Activated CD4-positive, alpha-beta T cell treated with anti-CD3 and anti-CD28 coated beads, Interleukin-2, amount 50 U/mL, for 48 hours (primary cell): ENCODE measurements around the gene CTR9.

Experiments used
- DNase-seq, 2 experiments: peaks; one replicate each; pipeline ENCODE4 v3.0.0-alpha.2; 2020

The CTR9 gene

DNA sequence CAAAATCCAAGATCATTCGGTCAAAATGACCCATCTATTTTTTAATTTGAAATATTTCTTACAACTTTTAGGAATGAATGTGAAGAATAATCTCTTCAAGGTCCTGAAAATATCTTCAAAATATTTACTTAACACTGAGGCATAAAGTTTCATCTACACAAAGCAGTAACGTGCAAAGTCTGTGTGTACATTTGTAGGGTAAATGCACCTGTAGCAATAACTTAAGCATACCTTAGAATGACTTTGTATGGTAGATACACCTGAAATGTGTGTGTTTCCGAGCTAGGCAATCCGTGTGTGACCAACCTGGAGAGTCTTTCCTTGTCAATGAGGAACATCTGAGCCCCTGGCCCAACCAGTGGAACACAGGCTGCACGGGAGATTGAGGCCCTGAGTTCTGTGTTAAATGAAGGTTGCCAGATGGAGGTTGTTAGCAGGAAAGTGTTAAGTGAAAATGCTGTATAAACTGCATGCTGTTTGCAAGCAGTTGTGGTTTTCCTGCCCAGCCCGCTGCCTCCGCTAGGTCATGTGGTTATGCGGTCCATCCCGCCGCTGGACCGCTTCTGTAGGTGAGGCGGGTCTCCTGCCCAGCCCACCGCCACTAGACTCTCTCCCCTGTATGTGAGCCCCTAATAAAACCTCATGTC lies 7.6 kb upstream of the CTR9 start:
- DNase-seq, result no peak

DNA sequence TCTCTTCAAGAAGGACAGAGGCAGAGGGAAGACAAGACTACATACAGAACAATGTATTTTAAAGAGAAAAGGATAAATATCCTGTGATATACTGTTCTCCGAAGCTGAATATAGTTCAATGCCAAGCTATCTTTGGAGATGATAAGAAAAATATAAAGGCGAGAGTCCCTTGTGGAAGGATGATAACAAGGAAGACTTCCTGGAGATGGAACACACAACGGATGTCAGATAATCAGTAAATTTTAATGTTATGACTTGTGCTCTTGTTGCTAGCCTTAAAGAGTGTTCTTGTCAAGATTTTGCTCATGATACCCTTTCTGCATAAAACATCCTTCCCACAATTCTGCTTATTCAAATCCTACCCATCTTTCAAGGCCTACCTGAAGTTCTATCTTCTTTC lies 6.8 kb upstream of the CTR9 start:
- DNase-seq, result no peak

GRCh38 chr11:10746871-10747270 lies 4.2 kb upstream of the CTR9 start:
- no peak for DNase-seq

DNA sequence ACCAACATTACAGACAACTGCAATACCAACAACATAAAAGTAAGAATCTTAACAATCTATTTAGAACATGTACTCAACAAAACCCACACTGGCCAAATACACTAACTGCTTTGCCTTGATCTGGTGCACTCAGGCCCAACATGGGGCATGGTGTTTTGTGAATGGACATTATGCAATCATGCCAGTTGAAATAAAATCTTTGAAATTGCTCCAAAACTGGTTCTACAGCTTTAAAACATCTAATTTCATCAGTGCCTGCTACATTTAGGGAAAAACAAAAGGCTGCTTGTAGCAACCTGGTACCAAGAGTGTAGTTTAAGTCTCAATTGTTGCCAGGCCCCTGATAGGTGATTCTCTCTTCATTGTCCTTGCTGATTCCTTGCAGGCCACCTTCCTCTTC lies 3.3 kb upstream of the CTR9 start:
- DNase-seq, result no peak

GRCh38 chr11:10749476-10749875 lies 1.6 kb upstream of the CTR9 start:
- no peak for DNase-seq

DNA sequence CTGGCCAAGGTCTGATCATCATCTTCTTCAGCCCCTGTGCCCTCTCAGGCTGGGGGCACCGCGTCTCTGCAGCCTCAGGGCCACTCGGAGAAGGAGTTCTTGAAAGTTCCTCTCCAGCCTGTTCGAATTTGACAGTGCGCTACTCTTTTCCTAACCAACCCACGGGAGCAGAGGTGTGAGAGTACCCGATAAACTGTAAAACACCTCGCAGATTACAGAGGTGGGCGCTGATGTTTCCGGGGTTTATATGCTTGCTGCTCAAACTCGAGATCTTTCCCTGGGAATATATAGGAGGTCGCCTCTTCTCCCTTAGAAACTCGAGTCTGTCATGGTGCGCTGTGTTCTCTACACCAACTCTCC lies 515 bp downstream of the CTR9 start:
- no peak for DNase-seq

- no peak for DNase-seq
These were observed 1.0 kb downstream of the CTR9 start for GRCh38 chr11:10752061-10752460.

DNA sequence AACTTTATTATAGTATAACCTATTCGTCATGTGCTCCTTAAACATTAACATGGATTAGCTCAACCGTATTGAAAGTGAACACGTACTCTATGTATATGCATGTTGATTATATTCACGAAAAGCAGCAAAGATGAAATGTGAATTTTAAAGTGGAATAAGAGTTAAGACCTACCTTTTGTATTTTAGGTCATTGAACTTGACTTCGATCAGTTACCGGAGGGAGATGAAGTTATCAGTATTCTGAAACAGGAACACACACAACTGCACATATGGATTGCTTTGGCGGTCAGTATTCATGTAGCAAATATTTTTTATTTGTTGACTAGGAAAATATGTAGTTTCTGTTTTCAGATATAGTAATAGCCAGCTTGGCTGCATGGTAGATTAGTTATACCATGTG lies 1.4 kb downstream of the CTR9 start:
- DNase-seq, result no peak

GRCh38 chr11:10758957-10759356 lies 7.9 kb downstream of the CTR9 start:
- no peak for DNase-seq

- DNase-seq, result no peak
These were observed 10.1 kb downstream of the CTR9 start for GRCh38 chr11:10761085-10761698.

- no peak for DNase-seq
These were observed 11.1 kb downstream of the CTR9 start for GRCh38 chr11:10762185-10762584.

- DNase-seq, result no peak
These were observed 11.9 kb downstream of the CTR9 start for GRCh38 chr11:10762913-10763421.

DNA sequence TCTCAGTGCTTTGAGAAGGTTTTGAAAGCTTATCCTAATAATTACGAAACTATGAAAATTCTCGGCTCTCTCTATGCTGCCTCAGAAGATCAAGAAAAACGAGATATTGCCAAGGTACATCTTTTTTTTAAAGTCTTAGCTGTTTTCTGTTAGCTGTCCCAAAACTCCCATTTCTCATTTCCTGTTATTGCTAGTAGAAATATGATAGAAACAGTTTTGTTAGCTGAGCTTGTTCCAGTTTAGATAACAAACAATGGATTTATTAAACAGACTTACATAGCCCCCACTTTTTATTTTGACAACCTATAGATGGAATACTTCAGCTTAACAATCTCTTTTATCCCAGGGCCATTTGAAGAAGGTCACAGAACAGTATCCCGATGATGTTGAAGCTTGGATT lies 12.7 kb downstream of the CTR9 start:
- no peak for DNase-seq

DNA sequence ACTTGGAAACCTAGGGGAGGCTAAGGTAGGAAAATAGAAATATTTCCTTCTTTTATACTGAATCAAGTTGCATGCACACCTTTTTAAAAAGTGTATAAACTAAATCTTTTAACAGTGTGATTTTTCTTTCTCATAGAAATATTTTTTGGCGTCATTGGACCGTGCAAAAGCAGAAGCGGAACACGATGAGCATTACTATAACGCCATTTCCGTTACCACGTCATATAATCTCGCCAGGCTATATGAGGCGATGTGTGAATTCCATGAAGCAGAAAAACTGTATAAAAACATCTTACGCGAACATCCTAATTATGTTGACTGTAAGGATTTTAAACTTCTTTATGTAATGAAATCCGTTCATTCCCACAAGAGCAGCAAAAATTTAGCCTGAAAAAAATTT lies 13.4 kb downstream of the CTR9 start:
- DNase-seq, result no peak

- peak; percentile 19 to 33 for DNase-seq
These were observed 19.7 kb downstream of the CTR9 start for GRCh38 chr11:10770626-10771254.

DNA sequence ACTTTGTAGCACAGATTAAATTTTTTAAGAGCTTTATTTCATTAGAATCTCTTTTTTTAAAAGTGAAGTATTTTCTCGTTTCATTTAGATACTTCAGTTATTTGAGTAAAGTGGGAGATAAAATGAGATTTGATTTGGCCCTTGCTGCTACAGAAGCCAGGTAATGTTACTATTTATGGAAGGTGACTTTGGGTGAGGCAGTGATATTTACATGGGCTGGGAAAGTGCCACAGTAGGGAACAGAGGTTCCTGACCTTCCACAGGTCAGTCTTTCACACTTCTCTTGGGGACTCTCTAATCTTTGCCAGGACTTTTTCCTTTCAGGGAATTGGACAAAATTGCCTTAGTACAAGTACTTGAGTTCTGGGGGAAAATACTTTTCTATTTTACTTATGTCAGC lies 20.4 kb downstream of the CTR9 start:
- no peak for DNase-seq

DNA sequence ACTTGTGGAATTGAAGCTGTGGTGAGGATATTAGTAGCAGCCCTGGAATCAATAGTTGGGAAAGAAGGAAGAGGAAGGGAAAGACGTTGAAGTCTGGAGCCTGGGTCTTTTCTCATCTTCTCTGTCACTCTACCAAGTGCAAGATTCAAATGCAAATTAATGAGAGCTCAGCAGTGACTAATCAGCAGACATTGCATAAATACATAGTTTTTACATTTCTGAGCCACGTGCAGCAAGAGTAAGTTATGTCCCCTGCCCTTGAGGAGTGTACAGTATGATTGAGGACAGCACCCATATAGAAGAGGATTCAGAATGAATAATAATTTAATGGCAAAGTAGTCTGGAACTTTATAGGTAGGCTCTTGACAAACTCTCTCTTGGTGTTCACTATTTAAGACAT lies 23.8 kb downstream of the CTR9 start:
- no peak for DNase-seq

DNA sequence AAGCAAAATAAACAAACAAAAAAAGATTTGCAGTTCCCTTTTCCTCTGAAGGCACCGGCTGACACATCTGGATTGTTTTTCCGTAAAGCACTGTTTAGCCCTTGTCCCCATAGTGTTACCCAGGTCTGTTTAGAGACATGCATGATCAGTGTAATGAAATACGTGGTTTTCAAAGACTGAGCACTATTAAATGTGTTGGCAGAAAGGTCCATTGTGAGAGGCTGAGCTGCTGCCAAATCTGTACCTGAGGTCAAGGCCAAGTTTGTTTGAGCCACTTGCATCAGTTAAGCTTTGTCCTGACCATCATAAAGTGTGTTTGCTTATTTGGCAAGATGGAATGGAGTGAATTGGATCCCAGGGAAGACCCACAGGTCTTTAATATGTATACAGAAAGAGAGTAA lies 26.3 kb downstream of the CTR9 start:
- DNase-seq, result no peak

GRCh38 chr11:10777806-10778205 lies 26.8 kb downstream of the CTR9 start:
- no peak for DNase-seq

DNA sequence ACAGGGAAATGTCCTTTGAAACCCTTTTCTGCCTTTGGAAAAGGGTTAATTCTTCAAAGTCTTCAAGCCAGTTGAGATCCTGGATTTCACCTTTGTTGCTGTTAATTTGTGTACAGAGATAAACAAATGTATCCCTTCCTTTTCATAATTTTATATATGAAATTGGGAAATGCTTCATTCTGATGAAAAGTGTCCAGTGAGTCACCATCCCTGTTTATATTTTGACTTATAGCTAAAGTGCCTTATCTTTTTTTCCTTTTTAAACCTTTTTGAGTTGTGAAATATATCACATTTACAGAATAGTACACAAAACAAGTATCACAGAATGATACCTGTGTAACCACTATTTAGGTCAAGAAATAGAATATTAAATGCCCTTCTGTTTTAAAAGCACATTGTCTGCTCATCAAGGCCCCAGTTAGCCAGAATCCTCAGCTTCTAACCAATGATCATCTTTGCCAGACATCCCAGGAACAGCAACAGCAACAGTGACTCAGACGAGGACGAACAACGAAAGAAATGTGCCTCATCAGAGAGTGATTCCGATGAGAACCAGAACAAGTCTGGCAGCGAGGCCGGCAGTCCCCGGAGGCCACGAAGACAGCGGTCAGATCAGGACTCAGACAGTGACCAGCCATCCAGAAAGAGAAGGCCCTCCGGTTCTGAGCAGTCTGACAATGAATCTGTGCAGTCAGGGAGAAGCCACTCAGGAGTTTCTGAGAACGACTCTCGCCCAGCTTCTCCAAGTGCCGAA lies 27.3 kb downstream of the CTR9 start:
- peak in 1 of 2 experiments; percentile 6 for DNase-seq

DNA sequence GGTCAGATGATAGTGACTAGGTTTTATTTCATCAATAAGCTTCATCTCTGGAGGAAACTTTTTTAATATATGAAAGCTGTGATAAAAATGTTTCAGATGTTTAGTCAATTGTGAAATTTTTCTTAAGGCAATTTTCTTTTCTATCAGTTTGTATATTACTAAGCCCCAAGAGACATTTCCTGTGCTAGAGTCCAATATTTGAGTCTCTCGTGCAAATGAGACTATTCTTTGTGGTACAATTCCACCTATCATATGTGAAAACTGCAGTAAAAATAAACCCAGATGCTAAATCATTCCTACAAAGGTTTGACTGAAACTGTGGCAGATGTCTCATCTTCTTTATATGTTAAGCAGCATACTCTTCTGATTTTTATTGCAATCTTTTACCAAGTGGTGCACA lies 28.0 kb downstream of the CTR9 start:
- DNase-seq, result no peak

DNA sequence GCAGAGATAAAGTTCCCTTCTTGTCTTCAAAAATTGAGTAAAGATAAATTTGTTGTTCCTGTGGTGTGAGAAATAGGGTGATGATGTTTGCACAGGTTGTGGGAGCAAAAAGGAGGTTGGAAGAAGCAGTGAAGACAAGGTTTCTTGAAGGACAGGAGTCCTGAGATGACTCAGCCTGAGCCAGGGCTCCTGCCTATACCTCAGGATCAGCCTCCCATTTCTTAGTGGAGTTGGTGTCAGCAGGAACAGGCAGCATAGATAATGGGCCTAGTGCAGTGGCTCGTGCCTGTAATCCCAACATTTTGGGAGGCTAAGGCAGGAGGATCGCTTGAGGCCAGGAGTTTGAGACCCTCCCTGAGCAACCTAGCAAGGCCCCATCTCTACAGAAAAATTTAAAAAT lies 29.0 kb downstream of the CTR9 start:
- no peak for DNase-seq

DNA sequence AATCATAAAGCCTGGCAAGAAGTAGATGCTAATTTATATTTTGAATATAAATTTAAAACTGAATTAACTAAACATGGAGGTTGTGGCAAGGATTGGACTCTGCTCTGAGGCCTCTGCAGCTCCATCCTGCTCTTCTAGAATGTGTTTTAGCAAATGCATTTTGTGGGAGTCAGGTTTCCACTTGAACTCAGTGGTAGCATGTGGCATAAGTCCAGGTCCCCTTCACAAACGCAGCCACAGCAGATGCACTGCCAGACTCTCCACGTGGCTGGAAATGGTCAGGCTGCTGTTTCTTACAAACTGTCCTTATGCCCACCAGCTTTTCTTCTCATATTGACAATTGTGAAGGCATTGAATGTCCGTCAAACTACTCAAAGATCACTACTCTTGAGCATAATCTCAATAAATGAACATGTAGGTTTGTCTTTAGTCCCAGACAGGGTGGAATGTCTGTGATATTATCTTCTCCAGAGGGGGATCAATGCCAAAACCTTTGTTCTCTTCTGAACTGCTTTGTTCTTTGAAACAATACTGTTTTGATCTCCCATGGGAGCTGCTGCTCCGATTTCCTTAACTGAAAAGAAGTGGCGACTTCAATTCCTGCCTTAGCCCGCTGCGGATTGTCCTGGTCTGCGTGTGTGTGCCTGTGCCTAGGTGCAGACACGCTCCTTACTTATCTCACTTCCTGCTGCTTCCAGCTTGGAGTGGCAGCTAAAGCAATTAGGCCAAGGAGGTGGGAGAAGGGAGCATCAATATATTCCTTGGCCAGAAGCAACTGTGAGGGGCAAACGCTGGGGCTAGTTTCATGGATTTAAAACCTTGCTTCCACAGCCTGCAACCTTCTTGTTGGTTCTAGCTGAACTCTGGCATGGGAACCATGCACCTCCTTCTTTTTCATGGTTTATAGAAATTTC lies 33.4 kb downstream of the CTR9 start:
- DNase-seq, result no peak
